HepG2 (cell line): ENCODE measurements around the gene GAS2L1. TPM values are rescaled to one million over a fixed set of nuclear protein-coding genes. Genes with fewer than 3 reads are reported as not detected.

Source experiments
- ATAC-seq: fragments of 200-7000 bp; cut with Tn5 transposase; 3 replicates; pipeline ENCODE4 v1.9.1; 2020; ENCODE audit warnings: mild to moderate bottlenecking, moderate library complexity
- BruUV-seq: library from RNA; stranded (reverse); fragments of 400-500 nt; replicated peaks from 2 replicates; lab custom pipeline; 2021; lab: Mats Ljungman, UMichigan
- CTCF ChIA-PET: fragments of 300-600 bp; formaldehyde crosslinking; extraction: SDS; loops from one replicate; lab custom pipeline; 2021; ENCODE audit warnings: low total read pairs, inconsistent platforms, low intra/inter-chr PET ratio; lab: Yijun Ruan, JAX
- POLR2A ChIA-PET: fragments of 350-600 bp; sonication (Branson Sonifier 250); formaldehyde crosslinking; loops from one replicate; lab custom pipeline; 2020; ENCODE audit warnings: antibody characterized with exemption, inconsistent platforms; lab: Yijun Ruan, JAX
- DNase-seq: peaks from one replicate; pipeline ENCODE4 v3.0.0-alpha.2; 2015; ENCODE audit warnings: low spot score
- FAIRE-seq: peaks from 3 replicates; lab custom pipeline; 2011; peaks lifted over from hg19 to GRCh38; lab: Jason Lieb, UNC
- H2AFZ ChIP-seq: one replicate; pipeline ENCODE4 v1.6.1; 2011; ENCODE audit warnings: low read length, inconsistent platforms
- H3K27ac ChIP-seq: fragments of 300-600 bp; 3 replicates; pipeline ENCODE4 v1.8.0; 2011; ENCODE audit warnings: mixed run types, mild to moderate bottlenecking, mixed read lengths, low read length, inconsistent platforms; ENCODE audit not compliant: insufficient read depth; ENCODE audit errors: extremely low read length
- H3K27me3 ChIP-seq, 2 experiments: fragments of 200-600 bp in 1 of 2; 2 replicates in 1 of 2; 3 replicates in 1 of 2; pipeline versions ENCODE4 v1.6.0 to v1.8.0; 2011; ENCODE audit warnings: low read length in 2 of 2, mild to moderate bottlenecking in 2 of 2, moderate library complexity in 2 of 2, inconsistent platforms in 1 of 2; ENCODE audit not compliant: insufficient read depth in 2 of 2, control insufficient read depth in 1 of 2
- H3K36me3 ChIP-seq, 2 experiments: fragments of 200-600 bp in 1 of 2; replicated peaks in 1 of 2; 2 replicates in 1 of 2; 3 replicates in 1 of 2; pipeline versions ENCODE4 v1.5.1 to v1.8.0; 2011; ENCODE audit warnings: low read length in 2 of 2, inconsistent platforms in 1 of 2; ENCODE audit not compliant: insufficient read depth in 2 of 2, control insufficient read depth in 1 of 2
- H3K4me1 ChIP-seq: 2 replicates; pipeline ENCODE4 v1.5.1; 2012; ENCODE audit warnings: low read length, inconsistent platforms; ENCODE audit not compliant: insufficient read depth
- H3K4me2 ChIP-seq: 2 replicates; pipeline ENCODE4 v1.6.0; 2011; ENCODE audit warnings: low read depth, low read length, inconsistent platforms
- H3K4me3 ChIP-seq, 3 experiments: fragments of 200-600 bp in 1 of 3; sonication (generic), shearing (Covaris generic) in 1 of 3; replicated peaks in 1 of 3; 2 replicates each; pipeline ENCODE4 v1.5.1; 2011 to 2016; ENCODE audit warnings: low read length in 3 of 3, inconsistent platforms in 2 of 3, low read depth in 2 of 3, mild to moderate bottlenecking in 2 of 3, control low read depth in 1 of 3, mixed read lengths in 1 of 3; ENCODE audit not compliant: insufficient read depth in 1 of 3
- H3K79me2 ChIP-seq: one replicate; pipeline ENCODE4 v1.6.1; 2011; ENCODE audit warnings: low read length, inconsistent platforms; ENCODE audit not compliant: insufficient read depth
- H3K9ac ChIP-seq: 2 replicates; pipeline ENCODE4 v1.6.0; 2011; ENCODE audit warnings: mild to moderate bottlenecking, low read depth, low read length, inconsistent platforms; ENCODE audit not compliant: insufficient read depth
- H3K9me3 ChIP-seq: 2 replicates; pipeline ENCODE4 v1.5.1; 2012; ENCODE audit warnings: mild to moderate bottlenecking, low read length
- H4K20me1 ChIP-seq: 2 replicates; pipeline ENCODE4 v1.6.0; 2011; ENCODE audit warnings: inconsistent platforms, mild to moderate bottlenecking, low read length, moderate library complexity; ENCODE audit not compliant: insufficient read depth
- CC2D1A ChIP-seq: sonication (generic); formaldehyde crosslinking; IDR thresholded peaks from 2 replicates; pipeline ENCODE4 v1.8.1; 2023; ENCODE audit warnings: mild to moderate bottlenecking, missing genetic modification reagents
- CCDC6 ChIP-seq: sonication (generic); formaldehyde crosslinking; IDR thresholded peaks from 2 replicates; pipeline ENCODE4 v1.8.1; 2022; ENCODE audit warnings: mild to moderate bottlenecking, missing genetic modification reagents, moderate library complexity
- DBP ChIP-seq: sonication (generic); formaldehyde crosslinking; IDR thresholded peaks from 2 replicates; pipeline ENCODE4 v1.4.0; 2020; ENCODE audit warnings: missing genetic modification reagents; ENCODE audit errors: not compliant biosample characterization
- DZIP1 ChIP-seq: sonication (generic); formaldehyde crosslinking; IDR thresholded peaks from 2 replicates; pipeline ENCODE4 v1.5.0; 2020; ENCODE audit warnings: mild to moderate bottlenecking, missing genetic modification reagents
- GATAD1 ChIP-seq: IDR thresholded peaks from 2 replicates; pipeline ENCODE4 v1.6.1; 2016; ENCODE audit warnings: missing genetic modification reagents, missing compliant biosample characterization
- PRDM15 ChIP-seq: sonication (generic); formaldehyde crosslinking; IDR thresholded peaks from 2 replicates; pipeline ENCODE4 v1.4.0; 2020; ENCODE audit warnings: missing genetic modification reagents
- ZBTB1 ChIP-seq: sonication (generic); formaldehyde crosslinking; IDR thresholded peaks from 2 replicates; pipeline ENCODE4 v1.4.0; 2020; ENCODE audit warnings: missing genetic modification reagents, borderline replicate concordance
- ZFP37 ChIP-seq: sonication (generic); formaldehyde crosslinking; IDR thresholded peaks from 2 replicates; pipeline ENCODE4 v1.4.0; 2020; ENCODE audit warnings: missing genetic modification reagents, borderline replicate concordance
- ZNF362 ChIP-seq: sonication (generic); formaldehyde crosslinking; IDR thresholded peaks from 2 replicates; pipeline ENCODE4 v1.4.0; 2020; ENCODE audit warnings: missing genetic modification reagents, mild to moderate bottlenecking, borderline replicate concordance
- ZNF558 ChIP-seq: sonication (generic); formaldehyde crosslinking; IDR thresholded peaks from 2 replicates; pipeline ENCODE4 v1.9.0; 2022; ENCODE audit warnings: mild to moderate bottlenecking, missing genetic modification reagents, borderline replicate concordance
- ZNF761 ChIP-seq: sonication (generic); formaldehyde crosslinking; conservative IDR thresholded peaks from 2 replicates; pipeline ENCODE4 v1.4.0; 2020; ENCODE audit warnings: mild to moderate bottlenecking, missing genetic modification reagents
- WGBS: methylation state at CpG from one replicate; pipeline ENCODE4 v1.1.6; 2017; ENCODE audit warnings: low lambda C conversion rate; 5-methylcytosine and 5-hydroxymethylcytosine counted together
- in situ Hi-C: cut with HindIII; loops from 2 replicates; pipeline ENCODE4 v1.10.0; 2017; ENCODE audit warnings: low pct_unique_long_range_greater_than_20kb; ENCODE audit not compliant: extremely low pct_ligation_motif_present
- intact Hi-C: fragments of 100-400 bp; cut with micrococcal nuclease; formaldehyde crosslinking; loops from one replicate; pipeline ENCODE4 v1.10.0; 2022; ENCODE audit not compliant: unreplicated experiment
- polyA plus RNA-seq, 8 experiments: library from polyadenylated mRNA; depleted of rRNA in 3 of 8; stranded (reverse) in 7 of 8; unstranded in 1 of 8; fragments of >200 nt; fragmentation: Illumina TruSeq in 4 of 8; extraction: Trizol in 4 of 8; gene quantifications; 2 replicates each; pipeline versions ENCODE4 v1.2.1 to v1.2.3, GENCODE V29; 2011 to 2016; ENCODE audit warnings: low read depth in 4 of 8, missing spikeins in 1 of 8, mixed read lengths in 1 of 8; ENCODE audit not compliant: insufficient read depth in 1 of 8
- total RNA-seq, 5 experiments: library from RNA; depleted of rRNA; stranded (reverse); fragments of >200 nt; fragmentation: Illumina TruSeq; extraction: Trizol; gene quantifications; 2 replicates each; pipeline ENCODE4 v1.2.3, GENCODE V29; 2016; ENCODE audit warnings: low read depth in 1 of 5

The GAS2L1 gene
- total and polyA plus RNA-seq, 2 of the 13 experiments (the other 11 are each of a cell fraction or from before 2014, with no cell fraction given), result 1.8 to 3.3 TPM

GRCh38 chr22:29325356-29325755, 18.9 kb downstream of the GAS2L1 start (continued):
- TF ChIP-seq ZNF362 (CRISPR knock-in tag) (no peak), CCDC6 (no peak), ZBTB1 (CRISPR knock-in tag) (no peak)
- TF ChIP-seq, all 625 proteins: peak for 0

- 96% methylated on average over 9 of the region's 9 CpGs for WGBS
- Histone ChIP-seq H3K27ac (no peak overlapping the region), H3K27me3 (no peaks in the 10 kb centered on the region), H4K20me1 (no peaks in the 10 kb centered on the region), H3K9ac (no peak overlapping the region), H3K4me2 (no peak overlapping the region), H3K4me3 (no peak overlapping the region), H3K36me3 (peaks cover 4 to 7% of the 10 kb centered on the region in 2 experiments; a peak in 4 of 5 replicates), H3K9me3 (no peaks in the 10 kb centered on the region), H3K4me1 (no peaks in the 10 kb centered on the region), H3K79me2 (no peaks in the 10 kb centered on the region), H2AFZ (no peak overlapping the region)
- no TSS peak for BruUV-seq
- ATAC-seq, result no peak
- POLR2A ChIA-PET, result no interaction called here
- CTCF ChIA-PET, result no interaction called here
- DNase-seq, result no peak
- in situ Hi-C loops (no loop called here), intact Hi-C loops (no loop called here)
- FAIRE-seq, result no peak
- TF ChIP-seq CC2D1A (CRISPR knock-in tag) (no peak), ZNF761 (CRISPR knock-in tag) (no peak), ZFP37 (CRISPR knock-in tag) (no peak), GATAD1 (CRISPR knock-in tag) (no peak), PRDM15 (no peak), ZNF558 (CRISPR knock-in tag) (no peak), DBP (CRISPR knock-in tag) (no peak), DZIP1 (CRISPR knock-in tag) (no peak)
Observed at GRCh38 chr22:29325785-29326315, 19.4 kb downstream of the GAS2L1 start.
